ENCODE results near the gene OR52I1. TPM values are rescaled to one million over a fixed set of nuclear protein-coding genes. Genes with fewer than 3 reads are reported as not detected.

Gene OR52I1
- total RNA-seq, 1 donor from 2014 or later, result not detected

DNA sequence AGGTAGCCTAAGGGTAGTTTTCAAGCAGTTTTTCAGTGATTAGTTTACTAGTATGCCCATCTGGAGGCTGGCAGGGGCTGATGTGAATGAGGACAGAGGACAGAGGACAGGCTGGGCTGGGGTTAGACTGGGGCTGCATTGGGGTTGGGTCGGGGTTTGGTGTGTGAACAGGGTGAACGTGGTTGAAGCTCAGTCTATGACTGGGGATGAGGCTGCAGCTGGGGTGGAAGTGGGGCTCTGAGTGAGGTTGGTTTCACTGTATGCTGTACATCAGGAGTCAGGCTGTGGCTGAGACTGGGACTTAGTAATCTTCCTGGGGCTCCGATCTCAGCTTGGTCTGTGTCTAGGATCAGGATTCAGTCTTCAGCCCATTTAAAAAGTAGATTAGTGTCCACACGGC is 50.4 kb downstream of the OR52I1 start:
- H3K27ac Mint-ChIP-seq (ENCODE audit: unreplicated experiment), result no peak overlapping the region
- no peaks in the 10 kb centered on the region for H3K9me3 Mint-ChIP-seq
- H3K27me3 Mint-ChIP-seq (ENCODE audit: low read depth), result peaks cover 15% of the 10 kb centered on the region

More for the DNA sequence above, 50.4 kb downstream of the OR52I1 start:
- no peaks in the 10 kb centered on the region for H3K36me3 Mint-ChIP-seq (ENCODE audit: low read depth)
- TF ChIP-seq, protein P1, sequence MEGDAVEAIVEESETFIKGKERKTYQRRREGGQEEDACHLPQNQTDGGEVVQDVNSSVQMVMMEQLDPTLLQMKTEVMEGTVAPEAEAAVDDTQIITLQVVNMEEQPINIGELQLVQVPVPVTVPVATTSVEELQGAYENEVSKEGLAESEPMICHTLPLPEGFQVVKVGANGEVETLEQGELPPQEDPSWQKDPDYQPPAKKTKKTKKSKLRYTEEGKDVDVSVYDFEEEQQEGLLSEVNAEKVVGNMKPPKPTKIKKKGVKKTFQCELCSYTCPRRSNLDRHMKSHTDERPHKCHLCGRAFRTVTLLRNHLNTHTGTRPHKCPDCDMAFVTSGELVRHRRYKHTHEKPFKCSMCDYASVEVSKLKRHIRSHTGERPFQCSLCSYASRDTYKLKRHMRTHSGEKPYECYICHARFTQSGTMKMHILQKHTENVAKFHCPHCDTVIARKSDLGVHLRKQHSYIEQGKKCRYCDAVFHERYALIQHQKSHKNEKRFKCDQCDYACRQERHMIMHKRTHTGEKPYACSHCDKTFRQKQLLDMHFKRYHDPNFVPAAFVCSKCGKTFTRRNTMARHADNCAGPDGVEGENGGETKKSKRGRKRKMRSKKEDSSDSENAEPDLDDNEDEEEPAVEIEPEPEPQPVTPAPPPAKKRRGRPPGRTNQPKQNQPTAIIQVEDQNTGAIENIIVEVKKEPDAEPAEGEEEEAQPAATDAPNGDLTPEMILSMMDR (conservative IDR thresholded peaks at IDR 0.05), result no peak
- no peak overlapping the region for H3K4me3 Mint-ChIP-seq
- H3K4me1 Mint-ChIP-seq, result no peaks in the 10 kb centered on the region
- DNase-seq (ENCODE audit: low read depth, low spot score), result no peak

Other genes with a start within 250 kb of the OR52I1 start
- gene OR52B4, start 225.7 kb upstream of the OR52I1 start, total RNA-seq, result not detected in 2 replicates
- 10.5 and 10.6 TPM in 2 replicates for gene TRIM21, start 200.3 kb upstream of the OR52I1 start, total RNA-seq
- gene OR52K2, start 144.7 kb upstream of the OR52I1 start, total RNA-seq, result not detected in 2 replicates
- not detected in 2 replicates for gene OR52K1, start 111.4 kb upstream of the OR52I1 start, total RNA-seq
- gene OR52M1, start 48.8 kb upstream of the OR52I1 start, total RNA-seq, result not detected in 2 replicates
- not detected in 2 replicates for gene OR52I2, start 12.3 kb upstream of the OR52I1 start, total RNA-seq
- 12.3 and 13.4 TPM in 2 replicates for gene TRIM68, start 14.2 kb downstream of the OR52I1 start, total RNA-seq
- not detected in 2 replicates for gene OR51D1, start 43.4 kb downstream of the OR52I1 start, total RNA-seq
- not detected in 2 replicates for gene OR51E1, start 49.9 kb downstream of the OR52I1 start, total RNA-seq
- not detected in 2 replicates for gene OR51E2, start 103.8 kb downstream of the OR52I1 start, total RNA-seq
- not detected in 2 replicates for gene MMP26, start 110.7 kb downstream of the OR52I1 start, total RNA-seq
- gene OR51F1, start 175.9 kb downstream of the OR52I1 start, total RNA-seq, result not detected in 2 replicates
- gene OR52R1, start 210.3 kb downstream of the OR52I1 start, total RNA-seq, result not detected in 2 replicates
- not detected in 2 replicates for gene OR51F2, start 227.3 kb downstream of the OR52I1 start, total RNA-seq